HepG2 (cell line): Measurements from ENCODE around the gene HPCAL4.

Experiments used
- FOXM1 ChIP-seq: sonication (generic); formaldehyde crosslinking; IDR thresholded peaks from 2 replicates; pipeline ENCODE4 v1.5.0; 2020; ENCODE audit warnings: missing genetic modification reagents
- GTF2F1 ChIP-seq: fragments of 150-350 bp; IDR thresholded peaks from 2 replicates; pipeline ENCODE4 v1.6.1; 2014; ENCODE audit warnings: low read length
- HNF4A ChIP-seq: sonication (generic); formaldehyde crosslinking; IDR thresholded peaks from 2 replicates; pipeline ENCODE4 v1.4.0; 2020; ENCODE audit warnings: missing genetic modification reagents
- ZNF281 ChIP-seq: sonication (generic); formaldehyde crosslinking; IDR thresholded peaks from 2 replicates; pipeline ENCODE4 v1.4.0; 2020; ENCODE audit warnings: missing genetic modification reagents, borderline replicate concordance

GRCh38 chr1:39671793-39672550 lies 19.3 kb downstream of the HPCAL4 start, which contains the start of gene NT5C1A:
- TF ChIP-seq HNF4A (CRISPR knock-in tag) = no peak
- TF ChIP-seq FOXM1 (CRISPR knock-in tag) = no peak
- TF ChIP-seq ZNF281 (CRISPR knock-in tag) = no peak
- TF ChIP-seq GTF2F1 = no peak
